ENCODE results near the gene SETX.

- TF ChIP-seq EZH2 (IDR thresholded peaks at IDR 0.05; ENCODE audit: low read length, unreplicated experiment) = no peak
- TF ChIP-seq CTCF (conservative IDR thresholded peaks at IDR 0.05; ENCODE audit: low read depth, low read length) = no peak
These were observed 136.6 kb downstream of the SETX start for GRCh38 chr9:132218208-132218607.
